LNCAP (cell line): ENCODE results near the gene SMARCE1.

Source experiments
- TF ChIP-seq, protein P1 (sequence below): fragments of 450-650 bp; IDR thresholded peaks from 2 replicates; pipeline ENCODE4 v1.5.1; 2017; ENCODE audit warnings: mild to moderate bottlenecking

Gene SMARCE1

DNA sequence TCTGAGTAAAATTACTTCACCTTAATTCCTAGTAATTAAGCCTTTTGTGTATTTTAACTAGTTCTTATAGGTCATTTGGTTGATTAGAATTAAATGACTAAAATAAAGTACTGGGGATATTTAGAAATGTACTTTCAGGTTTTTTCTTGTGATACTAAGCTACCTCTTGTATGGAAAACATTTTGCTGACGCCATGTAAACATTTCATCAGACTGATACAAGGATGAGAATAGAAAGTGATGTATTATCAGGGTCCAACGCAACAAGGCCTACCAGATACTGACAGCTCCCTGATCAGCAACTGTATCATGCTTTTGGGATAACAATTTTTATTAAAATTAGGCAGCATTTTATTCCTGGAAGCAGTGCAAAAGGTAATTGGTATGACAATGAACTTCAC, 1.7 kb downstream of the SMARCE1 start:
- TF ChIP-seq, protein P1, sequence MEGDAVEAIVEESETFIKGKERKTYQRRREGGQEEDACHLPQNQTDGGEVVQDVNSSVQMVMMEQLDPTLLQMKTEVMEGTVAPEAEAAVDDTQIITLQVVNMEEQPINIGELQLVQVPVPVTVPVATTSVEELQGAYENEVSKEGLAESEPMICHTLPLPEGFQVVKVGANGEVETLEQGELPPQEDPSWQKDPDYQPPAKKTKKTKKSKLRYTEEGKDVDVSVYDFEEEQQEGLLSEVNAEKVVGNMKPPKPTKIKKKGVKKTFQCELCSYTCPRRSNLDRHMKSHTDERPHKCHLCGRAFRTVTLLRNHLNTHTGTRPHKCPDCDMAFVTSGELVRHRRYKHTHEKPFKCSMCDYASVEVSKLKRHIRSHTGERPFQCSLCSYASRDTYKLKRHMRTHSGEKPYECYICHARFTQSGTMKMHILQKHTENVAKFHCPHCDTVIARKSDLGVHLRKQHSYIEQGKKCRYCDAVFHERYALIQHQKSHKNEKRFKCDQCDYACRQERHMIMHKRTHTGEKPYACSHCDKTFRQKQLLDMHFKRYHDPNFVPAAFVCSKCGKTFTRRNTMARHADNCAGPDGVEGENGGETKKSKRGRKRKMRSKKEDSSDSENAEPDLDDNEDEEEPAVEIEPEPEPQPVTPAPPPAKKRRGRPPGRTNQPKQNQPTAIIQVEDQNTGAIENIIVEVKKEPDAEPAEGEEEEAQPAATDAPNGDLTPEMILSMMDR, result no peak

DNA sequence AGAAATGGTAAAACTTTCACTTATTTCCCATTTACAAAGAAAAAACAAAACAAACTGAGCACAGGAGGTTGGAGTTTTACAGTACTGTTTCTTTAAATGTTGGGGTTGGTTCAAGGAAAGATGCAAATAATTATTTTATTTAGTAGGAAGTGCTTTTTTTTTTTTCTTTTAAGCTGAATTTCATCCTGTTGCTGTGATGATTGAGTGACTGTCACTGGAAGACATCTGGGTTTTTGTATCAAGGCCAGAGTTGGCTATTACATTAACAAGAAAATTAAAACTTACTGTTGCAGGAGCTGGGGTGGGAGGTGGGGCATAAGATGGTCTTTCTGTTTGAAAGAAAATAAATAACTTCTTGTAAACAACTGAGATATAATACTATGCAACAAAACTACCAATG, 2.3 kb downstream of the SMARCE1 start:
- TF ChIP-seq, protein P1, result no peak

DNA sequence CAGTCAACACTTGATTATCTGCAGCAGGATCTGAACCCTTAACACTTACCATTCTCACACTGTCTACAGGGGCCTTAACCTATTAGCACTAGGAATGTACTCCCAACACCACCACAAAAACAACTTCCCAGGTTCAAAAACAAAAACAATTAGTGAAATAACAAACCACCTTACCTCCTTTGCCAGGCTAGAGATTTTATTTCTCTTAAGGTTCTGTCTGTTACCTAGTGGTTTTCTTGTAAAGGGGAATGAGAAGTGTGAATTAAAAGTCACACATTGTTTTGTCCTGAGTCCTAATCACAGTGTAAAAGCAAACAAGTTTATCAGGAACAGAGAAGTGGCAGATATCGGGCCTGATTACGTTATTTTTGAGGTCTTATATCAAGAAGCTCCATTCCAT, 9.7 kb downstream of the SMARCE1 start:
- TF ChIP-seq, protein P1, result no peak

DNA sequence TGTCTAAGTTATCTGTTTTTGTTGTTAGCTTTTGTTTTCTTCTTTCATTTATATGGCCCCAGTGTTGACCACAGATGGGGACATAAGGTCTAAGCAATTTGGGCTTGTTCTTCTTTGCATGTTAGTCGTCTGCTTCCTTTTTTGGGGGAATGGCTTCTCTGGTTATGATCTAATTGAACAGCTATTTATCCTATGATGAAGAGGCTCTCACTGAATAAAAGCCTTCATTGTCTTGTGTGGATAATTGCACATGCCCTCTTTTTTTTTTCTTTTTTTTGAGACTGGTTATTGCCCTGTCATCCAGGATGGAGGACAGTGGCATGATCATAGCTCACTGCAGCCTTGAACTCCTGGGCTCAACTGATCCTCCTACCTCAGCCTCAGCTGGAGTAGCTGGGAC, 13.7 kb downstream of the SMARCE1 start:
- TF ChIP-seq, protein P1, result no peak

DNA sequence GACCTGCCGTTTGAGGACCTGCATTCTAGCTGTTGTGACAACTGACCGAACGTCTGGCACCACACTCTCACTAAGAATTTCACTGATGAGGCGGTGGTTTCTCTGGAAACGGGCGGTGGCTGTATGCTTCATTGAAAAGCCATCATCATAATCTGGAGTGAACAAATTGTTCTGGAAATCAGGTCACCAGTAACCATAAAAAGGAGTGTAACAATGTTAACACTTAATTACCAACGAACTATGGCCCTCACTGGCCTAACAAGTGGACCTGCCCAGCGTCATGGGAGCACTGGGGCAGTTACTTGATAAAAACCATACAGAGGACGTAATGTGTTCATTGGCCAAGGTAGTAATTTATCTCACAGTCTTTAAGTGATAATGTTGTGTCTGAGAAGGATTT, 15.4 kb downstream of the SMARCE1 start:
- TF ChIP-seq, protein P1, result no peak

DNA sequence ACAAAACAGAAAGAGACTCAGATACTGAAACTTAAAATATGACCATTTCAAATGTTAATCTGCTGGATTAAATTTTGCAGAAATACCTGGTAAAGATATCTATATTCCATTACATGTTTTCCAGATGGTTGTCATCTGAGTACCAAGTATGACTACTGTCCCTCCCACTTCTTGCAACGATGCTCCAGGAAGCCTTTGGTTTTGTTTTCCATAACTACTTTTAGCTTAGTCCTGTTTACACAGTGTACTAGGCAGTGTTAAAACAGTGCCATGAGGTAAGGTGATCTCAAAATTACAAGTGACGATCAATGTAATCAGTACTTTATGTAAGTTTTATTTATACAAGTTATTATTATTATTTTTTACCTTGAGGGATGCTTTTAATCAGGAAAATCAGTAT, 17.8 kb downstream of the SMARCE1 start:
- TF ChIP-seq, protein P1, result no peak

DNA sequence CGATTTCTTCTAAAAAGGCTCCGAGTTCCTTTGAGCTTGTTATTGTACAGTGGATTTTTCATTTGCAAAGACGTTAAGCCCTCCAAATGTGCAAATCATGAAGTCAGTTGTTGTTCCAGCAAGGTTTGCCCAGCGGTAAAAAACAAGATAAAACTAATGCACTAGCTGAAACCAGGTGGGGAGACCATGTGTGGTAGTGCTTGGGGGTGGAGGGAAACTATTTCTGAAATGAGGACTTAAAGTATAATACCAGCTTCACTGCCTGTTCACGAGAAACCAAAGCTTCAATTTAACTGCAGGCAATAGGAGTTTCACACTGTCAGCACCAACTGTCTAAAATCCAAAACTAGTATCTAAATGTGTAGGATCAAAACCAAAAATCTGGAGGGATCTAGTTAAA, 22.3 kb downstream of the SMARCE1 start:
- TF ChIP-seq, protein P1, result no peak
